HS-5 (cell line): ENCODE measurements around the gene CCR7.

ENCODE experiments used
- DNase-seq: peaks from one replicate; pipeline ENCODE4 v3.0.0-alpha.2; 2012; ENCODE audit warnings: low read depth

CCR7 gene

DNA sequence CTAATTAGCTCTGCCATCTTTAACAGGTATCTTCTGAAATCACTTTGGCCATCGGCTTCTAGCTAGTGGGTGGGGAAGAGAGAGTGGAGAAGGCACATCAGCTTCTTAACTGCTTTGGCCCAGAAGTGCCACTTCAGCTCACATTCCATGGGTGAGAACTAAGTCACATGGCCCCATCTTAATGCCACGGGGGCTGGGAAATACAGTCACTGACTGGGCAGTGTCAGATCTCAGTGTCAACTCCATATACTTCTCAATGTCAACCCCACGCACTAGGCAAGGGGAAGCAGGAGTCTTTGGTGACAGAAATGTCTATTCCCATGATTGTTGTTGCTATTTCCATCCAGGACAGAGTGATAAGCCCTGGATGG lies 29.4 kb downstream of the CCR7 start:
- DNase-seq: no peak

- DNase-seq: no peak
Measured at GRCh38 chr17:40535438-40535837, 29.8 kb downstream of the CCR7 start.

DNA sequence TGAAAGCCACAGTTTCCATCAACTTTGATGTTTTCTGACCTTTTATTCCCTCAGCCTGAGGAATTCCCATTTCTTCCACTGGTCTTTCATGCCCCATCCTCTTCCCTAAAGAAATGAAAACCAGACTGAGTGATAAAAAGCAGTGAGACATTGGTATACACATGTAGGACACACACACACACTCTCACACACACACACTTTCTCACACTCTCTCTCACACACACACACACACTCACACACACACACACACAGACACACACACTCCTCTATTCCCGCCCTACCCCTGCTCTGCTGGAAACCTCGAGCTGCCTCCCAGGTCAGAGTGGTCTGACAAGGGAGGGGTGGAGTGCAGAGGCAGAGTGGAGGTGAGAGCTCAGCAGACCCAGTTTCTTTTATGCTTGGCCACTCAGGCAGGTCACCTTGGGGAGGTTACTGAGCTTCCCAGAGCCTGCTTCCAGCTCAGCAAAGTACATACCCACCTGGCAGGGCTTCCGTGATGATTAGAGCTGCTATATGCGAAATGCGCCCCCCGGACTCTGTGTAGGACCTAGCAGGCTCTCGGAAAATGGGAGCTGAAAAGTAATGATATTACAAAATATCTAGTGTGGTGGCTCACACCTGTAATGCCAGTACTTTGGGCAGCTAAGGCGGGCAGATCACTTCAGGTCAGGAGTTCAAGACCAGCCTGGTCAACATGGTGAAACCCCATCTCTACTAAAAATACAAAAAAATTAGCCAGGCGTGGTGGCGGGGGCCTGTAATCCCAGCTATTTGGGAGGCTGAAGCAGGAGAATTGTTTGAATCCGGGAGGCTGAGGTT lies 30.7 kb downstream of the CCR7 start:
- DNase-seq: no peak

DNA sequence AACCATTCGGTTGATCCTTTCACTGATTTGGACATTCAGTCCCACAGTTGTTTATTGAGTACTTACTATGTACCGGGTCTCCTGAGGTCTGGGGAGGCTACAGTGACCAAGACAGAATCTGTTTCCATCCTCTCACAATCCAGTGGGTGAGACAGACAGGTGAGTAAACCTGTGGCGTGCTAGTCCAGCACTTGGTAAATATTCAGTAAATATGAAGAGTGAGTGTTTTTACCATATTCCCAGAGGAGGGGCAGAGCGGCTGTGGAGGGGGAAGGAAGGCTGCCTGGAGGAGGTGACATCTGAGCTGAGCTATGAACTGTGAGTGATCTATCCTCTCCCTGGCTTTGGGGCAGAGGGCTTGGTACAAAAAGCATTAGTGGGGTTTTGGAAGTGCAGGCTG lies 31.4 kb downstream of the CCR7 start:
- no peak for DNase-seq

DNA sequence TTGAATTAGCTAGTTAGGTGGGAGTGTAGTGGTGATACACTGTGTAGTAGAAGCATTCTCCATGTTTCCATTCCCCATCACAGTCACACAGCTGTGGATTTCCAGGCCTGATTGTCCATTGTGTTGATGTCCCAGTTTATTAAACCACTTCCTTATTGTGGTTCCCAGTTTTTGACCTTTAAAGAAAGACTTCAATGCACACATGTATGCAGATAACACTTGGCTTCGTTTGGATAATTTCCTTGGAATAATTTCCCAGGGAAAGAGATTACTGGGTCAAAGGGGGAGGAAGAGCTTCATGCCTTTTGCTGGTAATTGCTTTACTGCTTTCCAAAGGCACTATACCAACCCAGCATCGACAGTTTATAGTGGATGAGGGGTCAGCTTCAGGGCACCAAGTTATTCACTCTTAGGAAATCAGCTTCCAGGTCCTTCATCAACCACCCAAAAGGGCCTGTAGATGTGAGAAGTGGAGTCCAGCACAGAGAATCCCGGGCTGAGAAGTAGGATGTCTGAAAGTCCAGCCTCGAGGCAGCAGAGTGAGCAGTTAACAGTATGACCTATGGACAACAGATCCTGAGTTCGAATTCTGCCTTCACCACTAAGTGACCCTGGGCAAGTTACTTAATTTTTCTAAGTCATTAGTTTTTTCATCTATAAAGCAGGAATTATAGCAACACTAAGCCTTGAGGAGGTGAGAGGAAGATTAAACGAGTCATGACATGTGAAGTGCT lies 32.6 kb downstream of the CCR7 start:
- DNase-seq: no peak

GRCh38 chr17:40531051-40531991 lies 34.0 kb downstream of the CCR7 start:
- DNase-seq: no peak

GRCh38 chr17:40530531-40530994 lies 34.7 kb downstream of the CCR7 start:
- no peak for DNase-seq

GRCh38 chr17:40529991-40530390 lies 35.3 kb downstream of the CCR7 start:
- DNase-seq: no peak

- no peak for DNase-seq
Measured at GRCh38 chr17:40528692-40529417, 36.4 kb downstream of the CCR7 start.

- DNase-seq: no peak
Measured at GRCh38 chr17:40526668-40527067, 38.6 kb downstream of the CCR7 start.

- DNase-seq: no peak
Measured at GRCh38 chr17:40525294-40525693, 40.0 kb downstream of the CCR7 start.

GRCh38 chr17:40524243-40524965 lies 40.9 kb downstream of the CCR7 start:
- DNase-seq: no peak

- no peak for DNase-seq
Measured at GRCh38 chr17:40522961-40523310, 42.3 kb downstream of the CCR7 start.

DNA sequence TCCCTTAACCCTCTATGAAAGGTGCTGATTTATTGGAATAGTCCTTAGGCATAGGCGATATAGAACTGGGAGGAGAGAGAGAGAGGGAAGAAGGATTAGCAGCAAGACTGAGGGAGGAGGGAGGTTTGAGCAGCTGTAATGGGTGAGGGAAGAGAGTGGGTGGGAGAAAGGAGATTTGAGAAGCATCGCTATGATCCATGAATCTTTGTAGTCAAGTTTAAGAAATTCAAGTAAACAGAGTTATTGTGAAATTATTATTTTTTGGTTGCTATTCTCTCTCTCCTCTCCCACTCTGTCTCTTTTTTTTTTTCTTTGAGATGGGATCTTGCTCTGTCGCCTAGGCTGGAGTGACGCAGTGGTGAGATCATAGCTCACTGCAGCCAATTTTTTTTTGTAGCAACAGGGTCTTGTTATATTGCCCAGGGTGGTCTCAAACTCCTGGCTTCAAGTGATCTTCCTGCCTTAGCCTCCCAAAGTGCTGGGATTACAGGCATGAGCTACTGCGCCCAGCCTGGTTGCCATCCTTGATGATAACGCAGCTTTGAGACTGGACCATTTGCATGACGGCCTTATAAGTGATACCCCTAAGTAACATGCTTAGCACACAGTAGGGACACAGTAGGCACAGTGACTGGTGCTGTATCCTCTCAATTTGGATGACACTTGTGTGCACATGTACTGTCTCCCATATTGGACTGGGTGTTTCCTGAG lies 42.9 kb downstream of the CCR7 start:
- DNase-seq: no peak

GRCh38 chr17:40520991-40521453 lies 44.2 kb downstream of the CCR7 start:
- DNase-seq: no peak

GRCh38 chr17:40519089-40519775 lies 46.0 kb downstream of the CCR7 start:
- DNase-seq: no peak

DNA sequence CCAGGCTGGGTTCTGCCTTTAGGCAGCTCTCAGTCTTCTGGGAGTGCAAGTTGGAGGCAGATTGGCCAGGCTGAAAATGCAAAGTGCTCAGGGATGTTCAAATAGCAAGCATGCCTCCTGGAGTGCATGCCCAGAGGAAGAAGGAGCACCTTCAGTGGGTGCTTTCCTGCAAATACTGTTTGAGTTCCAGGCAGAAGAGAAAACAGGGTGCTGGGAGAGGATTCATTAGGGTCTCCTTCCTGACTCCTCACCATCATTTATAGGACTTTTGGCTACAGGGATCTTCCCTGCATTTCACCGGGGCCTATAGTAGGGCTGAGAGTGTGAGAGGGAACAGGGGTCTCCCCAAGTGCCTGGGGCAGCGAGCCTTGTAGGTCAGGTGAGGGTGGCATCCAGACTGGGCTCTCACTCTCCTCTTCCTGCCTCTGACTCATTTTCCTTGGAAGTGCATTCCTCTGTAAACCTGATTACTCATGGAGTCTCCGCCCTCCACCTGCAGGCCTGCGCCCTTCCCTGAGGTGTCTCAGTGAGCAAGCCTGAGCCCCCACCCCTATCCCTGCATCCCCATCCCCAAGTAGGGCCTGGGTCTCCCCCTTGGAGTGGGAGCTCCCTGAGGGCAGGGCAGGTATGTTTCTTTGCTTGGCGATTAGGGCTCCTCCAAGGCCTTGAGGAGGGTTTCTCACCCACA lies 46.7 kb downstream of the CCR7 start:
- peak; percentile 53 for DNase-seq

DNA sequence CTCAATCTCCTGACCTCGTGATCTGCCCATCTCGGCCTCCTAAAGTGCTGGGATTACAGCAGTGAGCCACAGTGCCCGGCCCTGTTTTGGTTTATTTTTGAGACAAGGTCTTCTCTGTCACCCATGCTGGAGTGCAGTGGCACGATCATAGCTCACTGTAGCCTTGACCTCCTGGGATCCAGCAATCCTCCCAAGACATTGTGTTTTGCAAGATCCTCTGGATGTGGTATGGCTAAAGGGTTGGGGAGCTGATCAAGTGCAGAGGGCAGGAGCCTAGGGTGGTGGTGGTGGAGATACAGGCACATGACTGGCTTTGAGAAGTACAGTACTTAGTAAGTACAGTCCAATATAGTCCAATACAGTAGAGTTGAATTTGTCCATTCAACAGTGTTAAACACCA lies 47.3 kb downstream of the CCR7 start:
- DNase-seq: no peak

- DNase-seq: no peak
Measured at GRCh38 chr17:40517286-40517662, 48.0 kb downstream of the CCR7 start.
